ENCODE data around the gene IL3RA.
"Not testable (repeated sequence)": the region's sequence is repeated elsewhere in the genome, so short reads cannot be mapped to it uniquely, and the experiment has no call there.

IL3RA gene

GRCh38 chrX:1398431-1399340 is 62.1 kb downstream of the IL3RA start:
- no peak for DNase-seq (ENCODE audit: low read depth)

DNA sequence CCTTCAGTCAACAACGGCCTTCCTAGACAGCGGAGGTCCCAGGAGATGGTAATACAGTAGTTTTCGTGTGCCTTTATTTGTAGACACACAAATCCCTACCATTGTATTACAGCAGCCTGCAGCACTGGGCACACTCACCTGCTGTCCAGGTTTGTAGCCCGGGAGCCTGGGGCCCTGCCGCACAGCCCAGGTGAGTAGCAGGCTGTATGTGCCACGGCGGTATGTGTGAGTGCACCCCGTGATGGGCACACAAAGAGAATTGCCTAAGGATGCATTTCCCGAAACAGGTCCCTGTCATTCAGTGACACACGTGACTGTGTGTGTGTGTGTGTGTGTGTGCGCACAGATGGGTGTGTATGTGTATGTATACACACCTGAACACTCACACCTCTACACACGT is 63.5 kb downstream of the IL3RA start:
- DNase-seq (ENCODE audit: low read depth), result no peak

- no peak for DNase-seq (ENCODE audit: low read depth)
Measured at GRCh38 chrX:1400742-1401471, 64.3 kb downstream of the IL3RA start.

DNA sequence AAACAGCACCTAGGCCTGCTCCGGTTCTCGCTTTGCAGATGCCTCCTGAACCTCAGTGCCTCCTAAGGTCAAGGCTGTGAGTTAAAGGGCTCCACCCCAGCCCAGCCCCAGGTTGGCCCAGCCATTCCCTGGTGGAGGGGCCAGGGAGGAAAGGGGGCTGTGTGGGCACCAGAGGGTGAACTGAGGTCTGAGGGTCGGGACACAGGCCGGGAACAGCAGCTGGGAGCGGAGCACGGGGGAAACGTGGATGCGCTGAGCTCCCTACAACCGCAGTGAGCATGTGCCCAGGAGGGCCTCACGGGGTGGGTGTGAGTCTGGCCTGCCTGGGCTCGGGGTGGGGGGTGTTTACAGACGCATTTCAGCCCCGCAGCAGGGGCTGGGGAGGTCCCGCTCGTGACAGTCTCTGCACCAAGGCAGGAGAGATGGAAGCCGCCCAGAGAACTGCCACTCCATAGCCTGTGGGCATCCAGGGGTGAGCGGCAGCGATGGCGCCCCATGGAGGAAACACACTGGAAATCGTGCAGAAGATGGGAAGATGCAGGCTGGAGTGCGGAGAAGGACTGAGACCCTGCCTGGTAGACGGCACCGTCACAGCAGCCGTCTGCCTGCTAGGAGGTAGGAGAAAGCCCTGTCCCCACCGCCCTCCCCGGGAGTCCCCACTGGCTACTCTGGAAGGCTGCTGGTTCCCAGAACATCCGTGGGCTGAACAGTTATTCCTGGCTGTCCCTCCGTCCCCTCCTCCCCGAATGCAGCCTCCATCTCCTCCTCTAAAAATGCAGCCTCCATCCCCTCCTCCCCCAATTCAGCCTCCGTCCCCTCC is 65.2 kb downstream of the IL3RA start:
- no peak for DNase-seq (ENCODE audit: low read depth)

- DNase-seq (ENCODE audit: low read depth), result no peak
Measured at GRCh38 chrX:1403228-1403627, 66.6 kb downstream of the IL3RA start.

DNA sequence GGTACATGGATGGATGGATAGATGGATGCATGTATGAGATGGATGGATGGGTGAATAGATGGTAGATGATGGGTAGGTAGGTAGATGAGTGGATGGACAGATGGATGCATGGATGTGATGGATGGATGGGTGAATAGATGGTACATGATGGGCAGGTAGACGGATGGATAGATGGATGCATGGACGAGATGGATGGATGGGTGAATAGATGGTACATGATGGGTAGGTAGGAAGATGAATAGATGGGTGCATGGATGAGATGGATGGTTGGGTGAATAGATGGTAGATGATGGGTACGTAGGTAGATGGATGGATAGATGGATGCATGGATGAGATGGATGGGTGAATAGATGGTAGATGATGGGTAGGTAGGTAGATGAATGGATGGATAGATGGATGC is 67.3 kb downstream of the IL3RA start:
- DNase-seq (ENCODE audit: low read depth), result not testable (repeated sequence)

- not testable (repeated sequence) for DNase-seq (ENCODE audit: low read depth)
Measured at GRCh38 chrX:1405769-1406168, 69.2 kb downstream of the IL3RA start.

DNA sequence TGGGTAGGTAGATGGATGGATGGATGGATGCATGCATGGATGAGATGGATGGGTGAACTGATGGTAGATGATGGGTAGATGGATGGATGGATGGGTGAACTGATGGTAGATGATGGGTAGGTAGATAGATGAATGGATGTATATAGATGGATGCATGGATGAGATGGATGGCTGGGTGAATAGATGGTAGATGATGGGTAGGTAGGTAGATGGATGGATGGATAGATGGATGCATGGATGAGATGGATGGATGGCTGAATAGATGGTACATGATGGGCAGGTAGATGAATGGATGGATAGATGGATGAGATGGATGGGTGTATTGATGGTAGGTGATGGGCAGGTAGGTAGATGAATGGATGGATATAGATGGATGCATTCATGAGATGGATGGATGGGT is 70.5 kb downstream of the IL3RA start:
- no peak for DNase-seq (ENCODE audit: low read depth)

- no peak for DNase-seq (ENCODE audit: low read depth)
Measured at GRCh38 chrX:1411326-1411725, 74.7 kb downstream of the IL3RA start.

DNA sequence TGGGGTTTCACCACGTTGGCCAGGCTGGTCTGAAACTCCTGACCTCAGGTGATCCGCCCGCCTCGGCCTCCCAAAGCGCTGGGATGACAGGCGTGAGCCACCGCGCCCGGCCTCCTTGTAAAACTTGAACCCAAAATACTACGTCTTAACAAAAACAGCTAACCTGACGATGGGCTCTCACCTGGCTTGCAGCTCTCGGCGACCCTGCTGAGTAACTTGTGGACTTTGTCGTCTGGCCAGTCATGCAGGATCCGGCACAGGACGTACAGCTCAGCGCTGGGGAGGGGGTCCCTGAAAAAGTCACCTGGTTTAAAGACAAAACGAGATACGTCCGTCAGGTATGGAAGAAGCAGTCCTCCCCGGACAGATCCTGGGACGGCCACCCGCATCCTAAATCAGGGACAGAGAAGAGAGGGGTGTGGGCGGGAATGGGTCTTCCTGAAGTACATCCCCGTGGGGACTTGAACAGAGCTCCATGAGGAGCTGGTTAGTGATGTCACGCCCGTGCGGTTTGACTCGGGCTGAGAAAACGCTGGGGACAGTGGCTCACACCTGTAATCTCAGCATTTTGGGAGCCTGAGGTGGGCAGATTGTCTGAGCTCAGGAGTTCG is 76.1 kb downstream of the IL3RA start:
- no peak for DNase-seq (ENCODE audit: low read depth)

GRCh38 chrX:1416327-1416784 is 79.8 kb downstream of the IL3RA start:
- no peak for DNase-seq (ENCODE audit: low read depth)

GRCh38 chrX:1416965-1417760 is 80.6 kb downstream of the IL3RA start:
- DNase-seq (ENCODE audit: low read depth), result no peak

DNA sequence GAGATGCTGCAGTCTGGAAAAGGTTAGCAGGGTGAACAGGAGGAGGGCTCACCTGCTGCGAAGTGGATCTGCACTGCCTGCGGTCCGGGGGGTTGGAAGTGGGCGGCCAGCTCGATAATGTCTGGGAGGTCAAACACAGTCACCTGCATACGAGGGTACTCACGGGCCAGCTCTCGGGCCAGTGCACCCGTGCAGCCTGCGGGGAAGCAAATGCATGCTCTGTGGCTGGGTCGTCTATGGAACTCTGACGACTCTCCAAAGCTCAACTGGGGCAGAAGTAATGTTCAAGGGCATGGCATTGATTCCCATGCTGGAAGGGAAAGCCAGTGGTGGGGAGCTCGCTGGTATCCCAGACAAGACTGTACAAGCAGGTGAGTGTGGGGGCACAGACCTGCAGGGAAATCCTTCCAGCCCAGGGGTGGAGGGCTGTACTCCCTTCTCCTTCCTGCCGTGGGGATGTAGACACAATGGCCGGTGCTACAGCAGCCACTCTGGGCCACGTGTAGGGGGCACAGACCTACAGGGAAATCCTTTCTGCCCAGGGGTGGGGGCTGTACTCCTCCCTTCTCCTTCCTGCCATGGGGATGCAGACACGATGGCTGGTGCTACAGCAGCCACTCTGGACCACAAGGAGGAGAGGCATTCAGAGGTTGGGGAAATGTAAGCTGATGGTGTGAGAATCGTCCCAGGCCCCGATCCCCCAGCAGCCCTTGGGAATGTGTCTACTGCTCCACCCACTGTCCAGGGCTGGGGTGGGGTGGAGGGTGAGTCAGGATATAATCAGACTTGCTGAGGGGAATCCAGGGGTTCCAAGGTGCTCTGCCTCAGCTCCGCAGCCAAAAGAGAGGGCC is 81.6 kb downstream of the IL3RA start:
- DNase-seq (ENCODE audit: low read depth), result no peak

DNA sequence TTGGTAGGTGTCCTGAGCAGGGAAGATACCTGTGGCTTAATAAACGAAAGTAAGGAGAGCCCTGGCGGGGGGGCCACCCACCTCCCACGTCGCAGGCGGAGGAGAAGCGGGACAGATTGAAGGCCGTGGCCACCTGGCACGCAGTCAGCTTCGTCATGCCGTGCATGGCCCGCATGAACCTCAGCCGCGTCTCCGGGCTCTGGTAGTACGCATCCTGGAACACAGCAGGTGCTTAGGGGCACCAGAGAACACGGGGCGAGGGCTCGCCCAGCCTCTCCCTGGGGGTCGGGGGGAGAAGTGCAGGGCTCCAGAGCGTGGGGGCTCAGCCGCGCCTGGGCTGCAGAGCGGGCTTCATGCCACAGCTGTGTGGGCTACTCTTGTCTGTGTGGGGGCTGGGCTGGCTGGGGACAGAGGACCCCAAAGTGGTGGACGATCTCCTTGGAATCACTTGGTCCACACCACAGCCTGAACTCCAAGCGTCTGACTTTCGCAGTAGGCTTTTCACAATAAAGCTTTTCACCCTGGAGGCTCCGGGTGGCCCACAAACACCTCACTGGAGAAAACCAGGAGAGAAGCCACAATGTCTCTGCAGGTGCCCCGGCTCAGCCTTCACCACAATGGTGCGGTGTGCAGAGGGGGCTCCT is 82.4 kb downstream of the IL3RA start:
- DNase-seq (ENCODE audit: low read depth), result no peak

- no peak for DNase-seq (ENCODE audit: low read depth)
Measured at GRCh38 chrX:1419545-1420355, 83.2 kb downstream of the IL3RA start.

DNA sequence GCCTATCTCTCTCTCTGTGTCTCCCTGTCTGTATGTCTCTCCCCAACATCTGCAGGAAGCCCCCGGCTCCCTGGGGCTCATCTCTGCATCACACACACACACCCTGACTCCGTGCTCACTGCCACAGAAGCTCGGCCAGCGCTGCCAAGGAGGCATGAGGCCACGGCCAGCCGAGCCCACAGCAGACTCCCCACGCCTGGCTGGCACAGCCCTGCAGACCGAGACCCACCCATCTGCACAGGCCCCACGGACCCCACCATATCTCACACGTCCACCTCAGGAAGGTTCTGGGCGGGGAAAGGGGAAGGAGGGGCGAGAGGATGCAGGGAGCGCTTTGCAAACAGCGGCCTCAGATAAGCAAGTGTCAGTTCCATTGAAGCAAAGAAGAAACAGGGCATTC is 83.8 kb downstream of the IL3RA start:
- DNase-seq (ENCODE audit: low read depth), result no peak

DNA sequence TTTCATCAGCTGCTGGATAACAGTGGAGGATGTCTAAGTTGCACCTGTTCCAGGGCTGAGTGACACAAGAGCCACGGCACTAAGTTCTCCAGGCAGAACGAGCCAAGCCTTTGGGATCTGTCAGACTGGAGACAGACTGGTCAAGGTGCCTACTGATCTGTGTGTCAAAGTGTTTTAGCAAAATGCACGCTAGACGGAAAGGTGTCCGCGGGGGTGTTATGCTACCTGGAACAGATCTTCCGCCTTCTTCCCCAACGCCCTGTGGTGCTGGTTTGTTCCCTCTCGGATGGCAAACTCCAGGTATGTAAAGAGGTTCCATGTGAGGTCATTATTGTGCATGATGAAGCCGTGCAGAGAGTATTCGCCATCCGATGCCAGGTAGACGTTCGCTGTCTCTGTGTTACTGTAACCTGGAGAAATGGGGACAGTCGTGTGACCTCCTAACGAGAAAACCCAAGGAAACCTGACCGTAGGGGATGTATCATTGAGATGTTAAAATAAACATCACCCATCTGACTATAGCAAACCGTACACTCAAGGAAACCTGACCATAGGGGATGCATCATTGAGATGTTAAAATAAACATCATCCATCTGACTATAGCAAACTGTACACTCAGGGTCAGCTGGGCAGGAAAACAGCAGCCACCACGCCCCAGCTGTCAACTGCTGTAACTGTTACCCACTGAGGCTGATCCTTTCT is 85.0 kb downstream of the IL3RA start:
- DNase-seq (ENCODE audit: low read depth), result no peak

DNA sequence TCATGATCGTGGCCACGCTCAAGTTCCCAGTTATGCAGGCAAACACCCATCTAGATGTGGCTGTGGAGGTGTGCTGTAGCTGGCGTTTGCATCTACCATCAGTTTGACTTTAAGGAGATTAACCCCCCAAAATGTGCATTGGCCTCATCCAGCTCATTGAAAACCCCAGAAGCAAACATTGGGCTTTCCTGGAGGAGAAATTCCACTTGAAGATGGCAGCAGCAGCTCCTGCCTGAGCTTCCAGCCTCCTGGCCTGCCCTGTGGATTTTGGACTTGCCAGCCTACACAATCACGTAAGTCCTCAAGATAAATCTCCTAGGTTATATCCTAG is 85.5 kb downstream of the IL3RA start:
- no peak for DNase-seq (ENCODE audit: low read depth)

Measured in stimulated activated CD8-positive, alpha-beta memory T cell treated with anti-CD3 and anti-CD28 coated beads, Interleukin-12 subunit alpha, Interleukin-12 subunit beta, amount 100 ng/mL, for 1 hour (primary cell).